Fibroblast of lung (primary cell): ENCODE measurements around the gene NUS1. TPM values are rescaled to one million over a fixed set of nuclear protein-coding genes. Genes with fewer than 3 reads are reported as not detected.

Source experiments
- DNase-seq, 2 donors: peaks; one replicate each; pipeline versions ENCODE4 v3.0.0 to v3.0.0-alpha.2; 2010; ENCODE audit warnings: low read depth in 2 of 2
- H2AFZ ChIP-seq: 2 replicates; pipeline ENCODE4 v1.5.1; 2012; ENCODE audit warnings: low read length, control low read depth, inconsistent platforms
- H3K27ac ChIP-seq: 2 replicates; pipeline ENCODE4 v1.5.1; 2011; ENCODE audit warnings: low read length, control low read depth; ENCODE audit not compliant: insufficient read depth
- H3K27me3 ChIP-seq: 2 replicates; pipeline ENCODE4 v1.5.1; 2011; ENCODE audit warnings: mild to moderate bottlenecking, low read length; ENCODE audit not compliant: control insufficient read depth, insufficient read depth
- H3K36me3 ChIP-seq: 2 replicates; pipeline ENCODE4 v1.5.1; 2011; ENCODE audit warnings: low read length; ENCODE audit not compliant: control insufficient read depth, insufficient read depth
- H3K4me1 ChIP-seq: 2 replicates; pipeline ENCODE4 v1.5.1; 2011; ENCODE audit warnings: low read length; ENCODE audit not compliant: control insufficient read depth, insufficient read depth; ENCODE audit errors: extremely low read depth
- H3K4me2 ChIP-seq: 2 replicates; pipeline ENCODE4 v1.5.1; 2011; ENCODE audit warnings: low read length, control low read depth; ENCODE audit not compliant: insufficient read depth; ENCODE audit errors: extremely low read depth
- H3K4me3 ChIP-seq, 4 experiments: fragments of 200-600 bp in 1 of 4; sonication (generic) in 1 of 4; replicated peaks in 1 of 4; 2 replicates each; pipeline ENCODE4 v1.5.1; 2011 to 2016; ENCODE audit warnings: low read length in 4 of 4, low read depth in 3 of 4, mild to moderate bottlenecking in 3 of 4, control low read depth in 2 of 4, inconsistent platforms in 1 of 4, mixed read lengths in 1 of 4; ENCODE audit not compliant: insufficient read depth in 1 of 4; ENCODE audit errors: control extremely low read depth in 1 of 4
- H3K79me2 ChIP-seq: 2 replicates; pipeline ENCODE4 v1.5.1; 2012; ENCODE audit warnings: mild to moderate bottlenecking, low read length, inconsistent platforms; ENCODE audit not compliant: control insufficient read depth, insufficient read depth
- H3K9ac ChIP-seq: 2 replicates; pipeline ENCODE4 v1.5.1; 2011; ENCODE audit warnings: mild to moderate bottlenecking, low read length, control low read depth; ENCODE audit not compliant: insufficient read depth
- H3K9me3 ChIP-seq: 2 replicates; pipeline ENCODE4 v1.5.1; 2012; ENCODE audit warnings: low read depth, low read length; ENCODE audit not compliant: control insufficient read depth, insufficient read depth
- H4K20me1 ChIP-seq: 2 replicates; pipeline ENCODE4 v1.5.1; 2011; ENCODE audit warnings: low read length; ENCODE audit not compliant: control insufficient read depth, insufficient read depth; ENCODE audit errors: extremely low read depth
- CTCF ChIP-seq, 2 donors: IDR thresholded peaks in 1 of 2; conservative IDR thresholded peaks in 1 of 2; 1 replicate in 1 of 2; 2 replicates in 1 of 2; pipeline ENCODE4 v1.5.1; 2011 to 2012; ENCODE audit warnings: low read length in 2 of 2, control low read depth in 1 of 2, inconsistent platforms in 1 of 2, low read depth in 1 of 2, mild to moderate bottlenecking in 1 of 2
- EZH2 ChIP-seq: IDR thresholded peaks from 2 replicates; pipeline ENCODE4 v1.5.1; 2012; ENCODE audit warnings: low read length, control low read depth, mild to moderate bottlenecking; ENCODE audit errors: missing control alignments
- polyA plus RNA-seq, 2 donors: library from polyadenylated mRNA; depleted of rRNA in 1 of 2; stranded (reverse) in 1 of 2; unstranded in 1 of 2; fragments of >200 nt; gene quantifications; 2 replicates each; pipeline ENCODE4 v1.2.1, GENCODE V29; 2011 to 2012; ENCODE audit warnings: missing spikeins in 1 of 2
- total RNA-seq: library from RNA; depleted of rRNA; stranded (reverse); fragments of >200 nt; gene quantifications from 2 replicates; pipeline ENCODE4 v1.2.1, GENCODE V29; 2014

NUS1 gene
- total and polyA plus RNA-seq, 2 donors (not counting 1 experiment from before 2014, with no cell fraction given) = 15.4 to 32.9 TPM

GRCh38 chr6:117655380-117655779 lies 19.9 kb upstream of the NUS1 start:
- H3K27me3 ChIP-seq = no peaks in the 10 kb centered on the region
- no peak overlapping the region for H3K4me2 ChIP-seq
- no peaks in the 10 kb centered on the region for H3K36me3 ChIP-seq
- DNase-seq = no peak
- no peak overlapping the region for H3K27ac ChIP-seq
- no peaks in the 10 kb centered on the region for H4K20me1 ChIP-seq
- H2AFZ ChIP-seq = no peak overlapping the region
- no peak overlapping the region for H3K9ac ChIP-seq
- no peaks in the 10 kb centered on the region for H3K9me3 ChIP-seq
- no peak overlapping the region for H3K4me3 ChIP-seq
- TF ChIP-seq EZH2 (no peak), CTCF (conservative IDR thresholded peaks at IDR 0.05 in 1 of 2, IDR thresholded peaks at IDR 0.05 in 1 of 2; ENCODE audit: low read depth in 1 of 2, low read length in 2 of 2) (no peak)
- H3K79me2 ChIP-seq = no peaks in the 10 kb centered on the region
- no peaks in the 10 kb centered on the region for H3K4me1 ChIP-seq

GRCh38 chr6:117666881-117667280 lies 8.4 kb upstream of the NUS1 start:
- Histone ChIP-seq H3K27ac (no peak overlapping the region), H2AFZ (no peak overlapping the region), H3K4me2 (no peak overlapping the region), H3K79me2 (no peaks in the 10 kb centered on the region), H3K9ac (no peak overlapping the region), H3K36me3 (no peaks in the 10 kb centered on the region), H3K4me1 (no peaks in the 10 kb centered on the region), H4K20me1 (no peaks in the 10 kb centered on the region), H3K4me3 (no peak overlapping the region), H3K9me3 (no peaks in the 10 kb centered on the region), H3K27me3 (no peaks in the 10 kb centered on the region)
- DNase-seq = peak in 1 of 2 donors; percentile 49
- TF ChIP-seq CTCF (conservative IDR thresholded peaks at IDR 0.05 in 1 of 2, IDR thresholded peaks at IDR 0.05 in 1 of 2; ENCODE audit: low read depth in 1 of 2, low read length in 2 of 2) (no peak), EZH2 (no peak)

- Histone ChIP-seq H3K4me3 (no peak overlapping the region), H3K36me3 (no peaks in the 10 kb centered on the region), H3K9ac (no peak overlapping the region), H3K27ac (no peak overlapping the region), H2AFZ (no peak overlapping the region), H3K4me1 (no peaks in the 10 kb centered on the region), H3K27me3 (no peaks in the 10 kb centered on the region), H4K20me1 (no peaks in the 10 kb centered on the region), H3K9me3 (no peaks in the 10 kb centered on the region), H3K79me2 (no peaks in the 10 kb centered on the region), H3K4me2 (no peak overlapping the region)
- TF ChIP-seq EZH2 = no peak
- no peak for TF ChIP-seq CTCF (conservative IDR thresholded peaks at IDR 0.05 in 1 of 2, IDR thresholded peaks at IDR 0.05 in 1 of 2; ENCODE audit: low read depth in 1 of 2, low read length in 2 of 2)
- DNase-seq = no peak
Measured at GRCh38 chr6:117668736-117669135, 6.5 kb upstream of the NUS1 start.
